Caco-2 (cell line): Measurements from ENCODE around the gene INPP5K. TPM values are rescaled to one million over a fixed set of nuclear protein-coding genes. Genes with fewer than 3 reads are reported as not detected.
A peak's percentile ranks its signal among the peaks of the same experiment; 100 is the strongest.

ENCODE experiments used
- BruUV-seq: library from RNA; stranded (reverse); fragments of 400-500 nt; replicated peaks from 2 replicates; lab custom pipeline; 2021; lab: Mats Ljungman, UMichigan
- CTCF ChIA-PET: fragments of 300-600 bp; sonication (Branson Sonifier 250); formaldehyde crosslinking; loops from one replicate; lab custom pipeline; 2022; ENCODE audit warnings: antibody characterized with exemption; lab: Charles Lee
- POLR2A ChIA-PET: fragments of 300-600 bp; sonication (Branson Sonifier 250); formaldehyde crosslinking; loops from one replicate; lab custom pipeline; 2022; ENCODE audit warnings: antibody characterized with exemption; lab: Charles Lee
- DNase-seq, 2 experiments: peaks; one replicate each; pipeline versions ENCODE4 v3.0.0 to v3.0.0-alpha.2; 2020 to 2022
- H3K27me3 ChIP-seq: replicated peaks from 2 replicates; pipeline ENCODE4 v1.6.0; 2011; ENCODE audit warnings: low read length; ENCODE audit not compliant: control insufficient read depth, insufficient read depth
- H3K36me3 ChIP-seq: 2 replicates; pipeline ENCODE4 v1.5.1; 2011; ENCODE audit warnings: low read length; ENCODE audit not compliant: control insufficient read depth, insufficient read depth
- H3K4me1 ChIP-seq: fragments of 250-450 bp; sonication (Bioruptor Pico); 2 replicates; pipeline ENCODE4 v1.5.1; 2020; ENCODE audit warnings: mild to moderate bottlenecking
- H3K4me3 ChIP-seq: 2 replicates; pipeline ENCODE4 v1.5.1; 2011; ENCODE audit warnings: low read depth, mild to moderate bottlenecking, control low read depth, low read length
- H3K9me3 ChIP-seq: fragments of 250-450 bp; sonication (Bioruptor Pico); 2 replicates; pipeline ENCODE4 v1.5.1; 2020; ENCODE audit warnings: mild to moderate bottlenecking, moderate library complexity
- H3K27ac Mint-ChIP-seq: one replicate; pipeline ENCODE4 v1.8.0; 2022; ENCODE audit warnings: mixed read lengths; ENCODE audit not compliant: unreplicated experiment
- H3K27me3 Mint-ChIP-seq: one replicate; pipeline ENCODE4 v1.8.0; 2022; ENCODE audit warnings: mixed read lengths; ENCODE audit not compliant: insufficient read depth, unreplicated experiment
- H3K36me3 Mint-ChIP-seq: one replicate; pipeline ENCODE4 v1.8.0; 2022; ENCODE audit warnings: mild to moderate bottlenecking, mixed read lengths; ENCODE audit not compliant: insufficient read depth, unreplicated experiment
- H3K4me1 Mint-ChIP-seq: one replicate; pipeline ENCODE4 v1.8.0; 2022; ENCODE audit warnings: low read depth, mixed read lengths; ENCODE audit not compliant: unreplicated experiment
- H3K4me3 Mint-ChIP-seq: one replicate; pipeline ENCODE4 v1.8.0; 2022; ENCODE audit warnings: mild to moderate bottlenecking, moderate library complexity, mixed read lengths; ENCODE audit not compliant: unreplicated experiment
- H3K9me3 Mint-ChIP-seq: one replicate; pipeline ENCODE4 v1.8.0; 2022; ENCODE audit warnings: mixed read lengths; ENCODE audit not compliant: unreplicated experiment
- intact Hi-C: fragments of 100-400 bp; cut with micrococcal nuclease; formaldehyde crosslinking; loops from one replicate; pipeline ENCODE4 v1.10.0; 2022; ENCODE audit not compliant: unreplicated experiment
- total RNA-seq: library from RNA; stranded (reverse); gene quantifications from 2 replicates; pipeline ENCODE4 v1.2.3, GENCODE V29; 2022
- TF ChIP-seq, protein P1 (sequence below), 2 experiments: fragments of 200-600 bp in 1 of 2; IDR thresholded peaks; 1 replicate in 1 of 2; 2 replicates in 1 of 2; pipeline versions ENCODE4 v1.5.1 to v1.8.0; 2011 to 2022; ENCODE audit warnings: antibody characterized with exemption in 1 of 2, control low read depth in 1 of 2, inconsistent platforms in 1 of 2, low read depth in 1 of 2, low read length in 1 of 2, mild to moderate bottlenecking in 1 of 2, moderate library complexity in 1 of 2; ENCODE audit not compliant: insufficient read depth in 1 of 2, severe bottlenecking in 1 of 2, unreplicated experiment in 1 of 2

INPP5K gene
- total RNA-seq, 1 experiment from 2014 or later = 24.1 TPM

DNA sequence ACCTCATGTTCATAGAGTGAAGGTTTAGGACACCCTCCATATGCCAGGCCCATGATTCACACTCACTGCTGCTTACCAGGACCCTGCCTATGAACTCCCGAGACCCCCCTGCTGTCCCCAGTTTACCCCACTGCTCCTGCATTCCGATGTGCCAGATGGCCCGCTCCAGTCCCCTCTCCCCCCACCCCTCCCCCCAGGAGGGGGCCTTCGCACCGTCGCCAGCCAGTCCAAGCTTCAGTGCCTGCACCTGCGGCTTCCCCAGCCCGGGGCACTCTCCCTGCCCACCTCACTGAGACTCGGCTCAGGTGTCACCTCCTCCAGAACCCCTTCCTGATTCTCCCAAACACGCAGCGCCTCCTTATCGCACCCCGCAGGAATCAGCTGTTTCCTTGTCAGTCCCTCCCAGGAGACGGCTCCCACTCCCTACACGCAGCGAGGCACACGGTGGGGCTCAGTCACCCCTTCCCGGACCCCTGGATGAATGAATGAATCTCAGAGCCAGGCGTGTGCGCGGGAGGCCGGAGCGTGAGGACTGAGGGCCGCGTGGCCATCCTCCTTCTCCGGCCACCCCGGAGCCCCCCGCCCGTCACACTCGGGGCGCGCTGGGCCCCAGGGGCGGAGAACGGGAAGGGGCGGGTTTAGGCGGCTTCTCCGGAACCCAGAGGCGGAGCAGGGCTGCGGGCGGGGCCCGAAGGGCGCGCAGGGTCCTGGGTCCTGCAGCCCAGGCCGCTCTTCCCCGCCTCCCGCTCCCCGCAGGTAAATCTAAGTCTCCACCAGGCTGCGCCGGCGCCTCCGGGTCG lies 25.6 kb downstream of the INPP5K start:
- no TSS peak for BruUV-seq
- Mint-ChIP-seq H3K36me3 (peaks cover 35% of the 10 kb centered on the region), H3K27me3 (no peaks in the 10 kb centered on the region), H3K9me3 (no peaks in the 10 kb centered on the region), H3K4me1 (peaks cover 8% of the 10 kb centered on the region), H3K4me3 (peak overlapping the region; percentile 91), H3K27ac (peak overlapping the region; percentile 70)
- CTCF ChIA-PET = no interaction called here
- Histone ChIP-seq H3K4me3 (peak overlapping the region; percentile 59), H3K9me3 (no peaks in the 10 kb centered on the region), H3K36me3 (no peaks in the 10 kb centered on the region; the same call in 1 of the 2 replicates), H3K4me1 (peaks cover 25% of the 10 kb centered on the region), H3K27me3 (no peaks in the 10 kb centered on the region)
- peak; percentile 82 to 84 for DNase-seq
- TF ChIP-seq, protein P1, sequence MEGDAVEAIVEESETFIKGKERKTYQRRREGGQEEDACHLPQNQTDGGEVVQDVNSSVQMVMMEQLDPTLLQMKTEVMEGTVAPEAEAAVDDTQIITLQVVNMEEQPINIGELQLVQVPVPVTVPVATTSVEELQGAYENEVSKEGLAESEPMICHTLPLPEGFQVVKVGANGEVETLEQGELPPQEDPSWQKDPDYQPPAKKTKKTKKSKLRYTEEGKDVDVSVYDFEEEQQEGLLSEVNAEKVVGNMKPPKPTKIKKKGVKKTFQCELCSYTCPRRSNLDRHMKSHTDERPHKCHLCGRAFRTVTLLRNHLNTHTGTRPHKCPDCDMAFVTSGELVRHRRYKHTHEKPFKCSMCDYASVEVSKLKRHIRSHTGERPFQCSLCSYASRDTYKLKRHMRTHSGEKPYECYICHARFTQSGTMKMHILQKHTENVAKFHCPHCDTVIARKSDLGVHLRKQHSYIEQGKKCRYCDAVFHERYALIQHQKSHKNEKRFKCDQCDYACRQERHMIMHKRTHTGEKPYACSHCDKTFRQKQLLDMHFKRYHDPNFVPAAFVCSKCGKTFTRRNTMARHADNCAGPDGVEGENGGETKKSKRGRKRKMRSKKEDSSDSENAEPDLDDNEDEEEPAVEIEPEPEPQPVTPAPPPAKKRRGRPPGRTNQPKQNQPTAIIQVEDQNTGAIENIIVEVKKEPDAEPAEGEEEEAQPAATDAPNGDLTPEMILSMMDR (IDR thresholded peaks at IDR 0.05; ENCODE audit: insufficient read depth in 1 of 2, low read depth in 1 of 2, low read length in 1 of 2, severe bottlenecking in 1 of 2, unreplicated experiment in 1 of 2) = no peak
- POLR2A ChIA-PET = interaction anchor here (1.0 kb wide), 1 partner anchor 26 kb away, joined by 6 read pairs; the partner anchor contains the start of gene INPP5K
- intact Hi-C loops = loop anchor here (2.0 kb wide), 1 partner anchor 18 kb away; no protein-coding TSS in a partner anchor

GRCh38 chr17:1488826-1489270 lies 27.6 kb downstream of the INPP5K start:
- Histone ChIP-seq H3K9me3 (no peaks in the 10 kb centered on the region), H3K4me3 (no peak overlapping the region), H3K27me3 (no peaks in the 10 kb centered on the region), H3K36me3 (no peaks in the 10 kb centered on the region; the same call in 1 of the 2 replicates), H3K4me1 (peaks cover 31% of the 10 kb centered on the region)
- H3K27me3 Mint-ChIP-seq = no peaks in the 10 kb centered on the region
- no peaks in the 10 kb centered on the region for H3K9me3 Mint-ChIP-seq
- TF ChIP-seq, protein P1 (IDR thresholded peaks at IDR 0.05; ENCODE audit: insufficient read depth in 1 of 2, low read depth in 1 of 2, low read length in 1 of 2, severe bottlenecking in 1 of 2, unreplicated experiment in 1 of 2) = no peak
- intact Hi-C loops = no loop called here
- DNase-seq = no peak
- ChIA-PET POLR2A (no interaction called here), CTCF (no interaction called here)
- peak overlapping the region; percentile 70 for H3K27ac Mint-ChIP-seq
- peaks cover 17% of the 10 kb centered on the region for H3K4me1 Mint-ChIP-seq
- peak overlapping the region; percentile 91 for H3K4me3 Mint-ChIP-seq
- no TSS peak for BruUV-seq
- peaks cover 44% of the 10 kb centered on the region for H3K36me3 Mint-ChIP-seq

- no TSS peak for BruUV-seq
- TF ChIP-seq, protein P1 (IDR thresholded peaks at IDR 0.05; ENCODE audit: insufficient read depth in 1 of 2, low read depth in 1 of 2, low read length in 1 of 2, severe bottlenecking in 1 of 2, unreplicated experiment in 1 of 2) = no peak
- H3K4me3 ChIP-seq = no peak overlapping the region
- H3K36me3 ChIP-seq = no peaks in the 10 kb centered on the region; the same call in 1 of the 2 replicates
- H3K27me3 ChIP-seq = no peaks in the 10 kb centered on the region
- Mint-ChIP-seq H3K4me3 (peak overlapping the region; percentile 91), H3K9me3 (no peaks in the 10 kb centered on the region), H3K27me3 (no peaks in the 10 kb centered on the region), H3K36me3 (peaks cover 51% of the 10 kb centered on the region), H3K4me1 (peaks cover 17% of the 10 kb centered on the region), H3K27ac (peak overlapping the region; percentile 70)
- no peaks in the 10 kb centered on the region for H3K9me3 ChIP-seq
- POLR2A ChIA-PET = no interaction called here
- intact Hi-C loops = no loop called here
- CTCF ChIA-PET = no interaction called here
- H3K4me1 ChIP-seq = peaks cover 31% of the 10 kb centered on the region
- DNase-seq = peak in 1 of 2 experiments; percentile 44
Measured at GRCh38 chr17:1487939-1488825, 28.2 kb downstream of the INPP5K start.
